PC-3 (cell line): Measurements from ENCODE around the gene UBXN4.

ENCODE experiments used
- EZH2 ChIP-seq: fragments of 300-600 bp; sonication (generic); IDR thresholded peaks from one replicate; pipeline ENCODE4 v1.6.1; 2017; ENCODE audit warnings: antibody characterized with exemption, mild to moderate bottlenecking, low read length; ENCODE audit not compliant: unreplicated experiment
- EZH2phosphoT487 ChIP-seq: fragments of 300-600 bp; sonication (generic); IDR thresholded peaks from 2 replicates; pipeline ENCODE4 v1.6.1; 2018; ENCODE audit warnings: mild to moderate bottlenecking, antibody characterized with exemption, low read length, borderline replicate concordance
- TF ChIP-seq, protein P1 (sequence below): fragments of 300-600 bp; sonication (generic); conservative IDR thresholded peaks from 2 replicates; pipeline ENCODE4 v1.5.1; 2017; ENCODE audit warnings: antibody characterized with exemption, low read depth, mild to moderate bottlenecking, low read length

DNA sequence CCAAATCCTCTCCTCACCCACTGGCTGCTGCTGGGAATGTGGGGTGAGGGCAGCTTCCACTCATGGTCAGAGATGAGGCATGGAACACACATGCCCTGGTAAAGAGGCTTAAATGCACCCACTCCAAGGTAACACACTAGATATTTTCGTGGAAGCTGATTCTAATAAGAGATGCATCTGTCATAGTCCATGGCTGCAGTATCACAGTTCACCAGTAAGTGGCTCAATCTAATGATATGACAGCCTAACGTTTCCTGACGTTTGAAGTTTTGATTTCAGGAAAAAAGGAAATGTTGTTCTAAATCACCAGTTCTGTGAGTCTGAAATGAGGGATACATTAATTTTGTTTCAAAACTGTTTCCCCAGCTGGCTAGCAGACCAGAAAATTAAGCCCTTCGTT is 57.1 kb downstream of the UBXN4 start:
- TF ChIP-seq, protein P1, sequence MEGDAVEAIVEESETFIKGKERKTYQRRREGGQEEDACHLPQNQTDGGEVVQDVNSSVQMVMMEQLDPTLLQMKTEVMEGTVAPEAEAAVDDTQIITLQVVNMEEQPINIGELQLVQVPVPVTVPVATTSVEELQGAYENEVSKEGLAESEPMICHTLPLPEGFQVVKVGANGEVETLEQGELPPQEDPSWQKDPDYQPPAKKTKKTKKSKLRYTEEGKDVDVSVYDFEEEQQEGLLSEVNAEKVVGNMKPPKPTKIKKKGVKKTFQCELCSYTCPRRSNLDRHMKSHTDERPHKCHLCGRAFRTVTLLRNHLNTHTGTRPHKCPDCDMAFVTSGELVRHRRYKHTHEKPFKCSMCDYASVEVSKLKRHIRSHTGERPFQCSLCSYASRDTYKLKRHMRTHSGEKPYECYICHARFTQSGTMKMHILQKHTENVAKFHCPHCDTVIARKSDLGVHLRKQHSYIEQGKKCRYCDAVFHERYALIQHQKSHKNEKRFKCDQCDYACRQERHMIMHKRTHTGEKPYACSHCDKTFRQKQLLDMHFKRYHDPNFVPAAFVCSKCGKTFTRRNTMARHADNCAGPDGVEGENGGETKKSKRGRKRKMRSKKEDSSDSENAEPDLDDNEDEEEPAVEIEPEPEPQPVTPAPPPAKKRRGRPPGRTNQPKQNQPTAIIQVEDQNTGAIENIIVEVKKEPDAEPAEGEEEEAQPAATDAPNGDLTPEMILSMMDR, result peak; percentile 43; the same call in 1 of the 2 replicates
- TF ChIP-seq EZH2, result no peak
- no peak for TF ChIP-seq EZH2phosphoT487
